GM23338 (cell line): ENCODE data around the gene WDR47.

Experiments
- CREB1 ChIP-seq: fragments of 250-450 bp; sonication (Bioruptor Pico); IDR thresholded peaks from 2 replicates; pipeline ENCODE4 v1.5.0; 2020; ENCODE audit warnings: low read depth, mild to moderate bottlenecking, moderate library complexity
- CTCF ChIP-seq, 2 experiments: fragments of 200-600 bp in 1 of 2; sonication (generic) in 1 of 2; conservative IDR thresholded peaks; 2 replicates each; pipeline versions ENCODE4 v1.5.1 to v1.6.1; 2016 to 2017; ENCODE audit warnings: antibody characterized with exemption in 2 of 2, low read depth in 2 of 2, mild to moderate bottlenecking in 2 of 2, moderate library complexity in 1 of 2
- EZH2 ChIP-seq: fragments of 200-600 bp; sonication (generic); IDR thresholded peaks from one replicate; pipeline ENCODE4 v1.8.0; 2017; ENCODE audit warnings: antibody characterized with exemption, mild to moderate bottlenecking, low read depth; ENCODE audit not compliant: unreplicated experiment
- EZH2phosphoT487 ChIP-seq: fragments of 200-600 bp; sonication (generic); IDR thresholded peaks from one replicate; pipeline ENCODE4 v1.8.1; 2018; ENCODE audit warnings: antibody characterized with exemption; ENCODE audit not compliant: unreplicated experiment
- TF ChIP-seq, protein P1 (sequence below): IDR thresholded peaks from one replicate; pipeline ENCODE4 v1.6.1; 2018; ENCODE audit warnings: antibody characterized with exemption; ENCODE audit not compliant: unreplicated experiment

GRCh38 chr1:108955111-108955510, 86.8 kb downstream of the WDR47 start:
- no peak for TF ChIP-seq CTCF (conservative IDR thresholded peaks at IDR 0.05; ENCODE audit: low read depth in 2 of 2)
- TF ChIP-seq, protein P1, sequence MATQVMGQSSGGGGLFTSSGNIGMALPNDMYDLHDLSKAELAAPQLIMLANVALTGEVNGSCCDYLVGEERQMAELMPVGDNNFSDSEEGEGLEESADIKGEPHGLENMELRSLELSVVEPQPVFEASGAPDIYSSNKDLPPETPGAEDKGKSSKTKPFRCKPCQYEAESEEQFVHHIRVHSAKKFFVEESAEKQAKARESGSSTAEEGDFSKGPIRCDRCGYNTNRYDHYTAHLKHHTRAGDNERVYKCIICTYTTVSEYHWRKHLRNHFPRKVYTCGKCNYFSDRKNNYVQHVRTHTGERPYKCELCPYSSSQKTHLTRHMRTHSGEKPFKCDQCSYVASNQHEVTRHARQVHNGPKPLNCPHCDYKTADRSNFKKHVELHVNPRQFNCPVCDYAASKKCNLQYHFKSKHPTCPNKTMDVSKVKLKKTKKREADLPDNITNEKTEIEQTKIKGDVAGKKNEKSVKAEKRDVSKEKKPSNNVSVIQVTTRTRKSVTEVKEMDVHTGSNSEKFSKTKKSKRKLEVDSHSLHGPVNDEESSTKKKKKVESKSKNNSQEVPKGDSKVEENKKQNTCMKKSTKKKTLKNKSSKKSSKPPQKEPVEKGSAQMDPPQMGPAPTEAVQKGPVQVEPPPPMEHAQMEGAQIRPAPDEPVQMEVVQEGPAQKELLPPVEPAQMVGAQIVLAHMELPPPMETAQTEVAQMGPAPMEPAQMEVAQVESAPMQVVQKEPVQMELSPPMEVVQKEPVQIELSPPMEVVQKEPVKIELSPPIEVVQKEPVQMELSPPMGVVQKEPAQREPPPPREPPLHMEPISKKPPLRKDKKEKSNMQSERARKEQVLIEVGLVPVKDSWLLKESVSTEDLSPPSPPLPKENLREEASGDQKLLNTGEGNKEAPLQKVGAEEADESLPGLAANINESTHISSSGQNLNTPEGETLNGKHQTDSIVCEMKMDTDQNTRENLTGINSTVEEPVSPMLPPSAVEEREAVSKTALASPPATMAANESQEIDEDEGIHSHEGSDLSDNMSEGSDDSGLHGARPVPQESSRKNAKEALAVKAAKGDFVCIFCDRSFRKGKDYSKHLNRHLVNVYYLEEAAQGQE = no peak
- TF ChIP-seq CREB1 (CRISPR knock-in tag) = no peak
- TF ChIP-seq EZH2phosphoT487 = no peak
- no peak for TF ChIP-seq EZH2
